H1 (cell line): ENCODE results near the gene DGKZ. TPM values are rescaled to one million over a fixed set of nuclear protein-coding genes. Genes with fewer than 3 reads are reported as not detected.
A peak's percentile ranks its signal among the peaks of the same experiment; 100 is the strongest.

Experiments used
- KDM5A ChIP-seq: fragments of 200-600 bp; IDR thresholded peaks from 2 replicates; pipeline ENCODE4 v1.7.1; 2012; ENCODE audit warnings: mild to moderate bottlenecking, low read length, inconsistent platforms, mixed read lengths
- RNF2 ChIP-seq: fragments of 200-900, 300-1000 bp; sonication (generic); IDR thresholded peaks from 2 replicates; pipeline ENCODE4 v1.7.1; 2016; ENCODE audit warnings: borderline replicate concordance, low read depth, mild to moderate bottlenecking, antibody characterized with exemption, low read length; ENCODE audit not compliant: poor library complexity, severe bottlenecking; ENCODE audit errors: missing control alignments
- SIN3A ChIP-seq, 2 experiments: IDR thresholded peaks in 1 of 2; conservative IDR thresholded peaks in 1 of 2; 2 replicates each; pipeline ENCODE4 v1.6.1; 2011 to 2012; ENCODE audit warnings: low read length in 2 of 2, improper control_type of control experiment in 1 of 2, low read depth in 1 of 2, mild to moderate bottlenecking in 1 of 2
- SP1 ChIP-seq: IDR thresholded peaks from 2 replicates; pipeline ENCODE4 v1.6.1; 2011; ENCODE audit warnings: low read depth, low read length
- TCF12 ChIP-seq: IDR thresholded peaks from 2 replicates; pipeline ENCODE4 v1.6.1; 2011; ENCODE audit warnings: low read depth, mild to moderate bottlenecking, low read length
- polyA plus RNA-seq, 7 experiments: library from polyadenylated mRNA; depleted of rRNA in 3 of 7; stranded (reverse) in 5 of 7; unstranded in 2 of 7; fragments of >200 nt in 5 of 7; fragments of 200-250 nt in 2 of 7; gene quantifications; 1 replicate in 5 of 7; 2 replicates in 1 of 7; 4 replicates in 1 of 7; pipeline versions ENCODE4 v1.2.1 to v1.2.3, GENCODE V29; 2011 to 2013; ENCODE audit warnings: missing spikeins in 2 of 7, mixed read lengths in 2 of 7
- total RNA-seq: library from RNA; stranded (reverse); fragmentation: NEBNext Ultra II Directional; extraction: Animal tissue kit (Norgen Biotek cat#: 25700); gene quantifications from 2 replicates; pipeline ENCODE4 v1.2.1, GENCODE V29; 2021

The DGKZ gene
- total and polyA plus RNA-seq, 2 of the 8 experiments (the other 6 are each of a cell fraction or from before 2014, with no cell fraction given), result 84.4 to 184 TPM

GRCh38 chr11:46388619-46389449 is 41.6 kb downstream of the DGKZ start (continued):
- TF ChIP-seq RNF2 (no peak), KDM5A (no peak), SIN3A (conservative IDR thresholded peaks at IDR 0.05 in 1 of 2, IDR thresholded peaks at IDR 0.05 in 1 of 2; ENCODE audit: low read depth in 1 of 2, low read length in 2 of 2) (0 out of 4 replicates have a peak, but pooled peaks of 1 of the 2 experiments have one; percentile 23), TCF12 (no peak), SP1 (no peak)
